ENCODE data around the gene JUP.
"Not testable (repeated sequence)": the region's sequence is repeated elsewhere in the genome, so short reads cannot be mapped to it uniquely, and the experiment has no call there.

JUP gene

DNA sequence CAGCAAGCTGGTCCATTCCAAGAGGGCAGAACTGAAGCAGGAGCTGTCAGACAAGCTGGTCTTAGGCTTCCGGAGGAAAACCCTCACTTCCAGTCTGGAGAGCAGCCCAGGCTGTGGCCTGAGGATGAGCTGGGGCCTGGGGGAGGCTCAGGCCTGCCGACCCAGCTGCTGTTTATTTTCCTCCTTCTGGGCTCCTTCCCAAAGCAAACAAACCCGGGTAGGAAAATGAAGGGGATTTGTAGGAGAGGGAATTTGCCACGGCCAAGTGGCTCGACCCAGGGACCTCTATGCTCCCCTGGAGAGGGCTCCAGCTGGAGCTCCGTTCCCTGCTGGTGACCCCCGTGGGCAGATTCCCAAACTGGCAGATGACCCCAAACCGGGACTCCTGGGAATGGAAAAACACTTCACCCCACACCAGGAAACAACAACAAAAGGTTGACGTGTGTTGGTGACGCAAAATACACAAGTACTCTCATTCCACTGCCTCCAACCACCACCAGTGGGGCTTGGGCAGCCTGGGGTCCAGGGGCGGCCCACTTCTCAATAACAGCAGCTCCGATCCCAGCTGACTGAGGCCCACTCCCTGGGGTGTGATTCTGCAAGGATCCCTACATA is 8.8 kb downstream of the JUP start:
- no peak for DNase-seq

DNA sequence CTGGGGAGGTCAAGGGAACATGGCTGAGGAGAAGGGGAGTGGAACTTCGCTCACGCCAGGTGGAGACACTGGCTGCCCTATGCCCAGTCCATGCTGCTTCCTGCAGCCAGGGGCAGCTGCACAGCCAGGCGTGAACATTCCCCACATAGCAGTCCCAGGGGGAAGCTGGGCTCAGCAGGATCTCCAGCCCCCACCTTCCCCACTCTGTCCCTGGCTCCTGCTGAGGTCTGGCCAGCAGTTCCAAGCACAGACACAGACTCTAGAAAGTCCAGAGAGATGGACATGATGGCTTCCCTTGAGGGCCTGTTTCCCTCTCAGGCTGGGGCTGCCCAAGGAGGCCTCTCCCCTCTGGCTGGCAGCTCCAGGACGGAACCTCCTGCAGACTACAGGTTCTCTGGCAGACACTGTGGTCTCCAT is 9.3 kb downstream of the JUP start:
- DNase-seq = no peak

DNA sequence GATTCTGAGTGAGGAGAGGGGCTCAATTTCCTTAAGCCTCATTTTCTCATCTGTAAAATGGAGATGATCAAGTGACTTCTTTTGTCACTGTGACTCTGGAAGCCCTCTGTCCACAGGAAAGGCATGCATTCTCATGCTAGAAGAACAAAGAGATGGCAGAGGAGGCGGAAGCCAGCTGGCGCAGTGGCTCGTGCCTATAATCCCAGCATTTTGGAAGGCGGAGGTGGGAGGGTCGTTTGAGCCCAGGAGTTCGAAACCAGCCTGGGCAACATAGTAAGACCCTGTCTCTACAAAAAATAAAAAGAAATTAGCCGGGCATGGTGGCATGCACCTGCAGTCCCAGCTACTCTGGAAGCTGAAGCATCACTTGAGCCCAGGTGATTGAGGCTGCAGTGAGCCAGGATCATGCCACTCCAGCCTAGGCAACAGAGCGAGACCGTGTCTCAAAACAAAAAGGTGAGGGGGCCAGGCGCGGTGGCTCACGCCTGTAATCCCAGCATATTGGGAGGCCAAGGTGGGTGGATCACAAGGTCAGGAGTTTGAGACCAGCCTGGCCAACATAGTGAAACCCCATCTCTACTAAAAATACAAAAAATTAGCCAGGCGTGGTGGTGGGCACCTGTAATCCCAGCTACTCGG is 10.1 kb downstream of the JUP start:
- not testable (repeated sequence) for DNase-seq

DNA sequence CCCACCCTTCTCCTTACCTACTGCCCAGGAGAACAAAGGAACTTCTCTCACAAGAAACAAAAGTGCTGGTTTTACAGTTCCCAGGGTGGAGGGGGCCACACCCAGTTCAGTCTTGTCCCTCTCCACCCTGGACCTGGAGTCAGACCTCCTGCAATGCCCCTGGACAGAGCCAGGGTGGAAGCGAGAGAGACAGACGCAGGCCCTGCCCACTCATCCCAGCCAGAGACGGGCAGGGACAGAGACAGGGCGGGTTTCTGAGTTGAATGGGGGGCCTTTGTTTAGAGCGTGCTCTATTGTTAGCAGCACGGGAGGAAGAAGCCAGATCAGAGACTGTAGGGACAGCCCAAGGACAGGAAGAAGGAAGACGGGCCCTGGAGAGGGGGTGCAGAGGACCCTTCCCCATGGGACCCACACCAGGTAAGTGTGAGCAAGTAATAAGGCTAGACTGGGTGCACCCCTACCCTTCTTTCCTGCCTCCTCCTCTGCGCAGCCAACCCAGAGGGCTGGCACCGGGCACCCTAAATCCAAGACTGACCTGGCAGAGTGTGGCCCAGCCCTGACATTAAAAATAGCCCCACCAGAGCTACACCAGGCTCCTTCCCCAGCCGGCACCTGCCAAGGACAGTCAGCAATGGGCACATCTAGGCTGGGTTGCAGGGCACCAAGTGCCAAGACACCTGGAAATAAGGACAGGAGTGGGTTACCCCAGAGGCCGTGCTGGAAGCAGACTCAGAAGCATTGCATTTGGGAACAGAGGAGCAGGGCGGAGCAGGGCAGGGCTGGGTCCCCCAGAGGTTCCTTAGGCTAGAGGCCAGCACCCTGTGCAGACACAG is 10.9 kb downstream of the JUP start:
- no peak for DNase-seq

DNA sequence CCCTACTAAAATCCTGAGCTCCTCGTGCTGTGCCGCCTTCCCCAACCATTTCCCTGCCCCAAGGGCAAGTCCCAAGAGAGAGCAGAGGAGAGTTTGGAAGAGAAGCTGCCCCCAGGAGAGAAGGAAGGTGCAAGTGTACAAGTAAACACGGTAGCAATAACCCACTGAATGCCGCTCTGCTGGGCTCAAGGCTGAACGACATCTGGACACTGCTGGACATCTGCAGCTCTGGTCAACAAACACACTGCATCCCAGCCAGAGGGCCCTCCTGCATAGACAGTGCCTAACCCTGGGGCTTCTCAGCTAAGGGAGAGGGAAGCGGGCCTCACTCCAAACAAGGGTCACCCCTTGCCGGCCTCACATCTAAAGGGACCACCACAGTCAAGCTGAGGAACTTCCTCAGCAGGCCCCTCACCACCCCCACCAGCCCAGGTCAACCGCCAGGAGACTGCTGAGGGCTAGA is 12.7 kb downstream of the JUP start:
- DNase-seq = no peak

DNA sequence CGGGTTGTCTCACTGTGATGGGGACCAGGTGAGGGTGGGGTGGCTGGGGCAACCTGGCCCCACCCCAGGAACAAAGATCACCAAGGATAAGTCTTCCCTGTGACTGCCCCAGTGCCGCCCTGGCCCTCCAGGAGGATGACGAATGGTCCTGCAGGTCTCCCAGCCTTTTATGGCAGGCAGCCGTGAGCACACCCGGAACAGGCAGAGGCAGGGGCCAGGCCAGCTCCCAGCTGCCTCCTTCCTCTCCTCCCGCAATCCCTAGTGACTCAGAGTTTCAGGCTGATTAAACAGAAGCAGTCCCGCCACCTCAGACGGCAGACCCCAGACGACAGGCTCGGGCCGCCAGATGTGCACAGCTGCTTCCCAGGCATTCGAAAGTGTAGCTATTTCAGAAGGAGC is 13.3 kb downstream of the JUP start:
- no peak for DNase-seq

DNA sequence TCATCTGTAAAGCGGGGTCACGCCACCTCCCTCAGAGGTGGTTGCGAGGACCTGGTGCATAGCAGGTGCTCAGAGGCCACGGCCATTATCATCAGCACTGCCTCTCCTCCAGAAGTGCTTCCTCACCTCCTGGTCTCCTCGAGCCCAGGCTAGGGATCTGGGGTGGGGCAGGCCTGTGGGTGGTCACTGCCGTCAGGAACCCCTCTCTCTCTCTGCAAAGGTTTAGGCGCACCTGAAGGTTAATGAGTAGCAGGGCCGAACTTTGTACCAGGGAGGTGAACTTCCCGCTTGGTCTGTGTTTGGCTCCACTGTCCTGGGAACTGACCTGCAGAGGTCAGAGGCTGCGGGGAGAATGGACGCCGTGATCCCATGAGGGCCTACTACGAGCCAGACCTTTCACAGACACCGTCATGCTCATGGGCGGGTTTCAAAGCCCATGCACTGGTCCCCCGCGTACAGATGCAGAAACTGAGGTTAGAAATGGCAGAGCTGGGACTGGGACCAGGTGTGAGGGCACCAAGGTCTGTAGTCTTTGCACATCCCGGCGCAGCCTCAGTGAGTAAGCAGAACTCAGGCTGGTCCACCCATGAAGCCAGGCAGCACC is 13.8 kb downstream of the JUP start:
- no peak for DNase-seq

DNA sequence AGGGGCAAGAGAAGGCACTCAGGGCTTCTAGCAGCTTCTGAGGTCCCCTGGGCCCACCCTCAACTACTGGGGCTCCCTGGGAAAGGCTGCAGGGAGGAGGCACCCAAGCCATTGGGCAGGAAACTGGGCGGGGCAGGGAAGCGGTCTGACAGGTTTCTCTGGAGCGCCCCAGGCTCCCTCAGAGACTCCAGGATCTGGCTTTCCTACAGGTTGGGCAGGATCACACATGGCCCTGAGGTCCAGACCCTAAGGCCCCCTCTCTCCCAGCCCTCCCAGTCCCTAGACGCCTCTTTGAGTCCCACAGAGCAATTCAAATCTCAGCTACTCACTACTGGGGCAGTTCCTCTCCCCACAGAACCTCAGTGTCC is 14.3 kb downstream of the JUP start:
- DNase-seq = no peak

DNA sequence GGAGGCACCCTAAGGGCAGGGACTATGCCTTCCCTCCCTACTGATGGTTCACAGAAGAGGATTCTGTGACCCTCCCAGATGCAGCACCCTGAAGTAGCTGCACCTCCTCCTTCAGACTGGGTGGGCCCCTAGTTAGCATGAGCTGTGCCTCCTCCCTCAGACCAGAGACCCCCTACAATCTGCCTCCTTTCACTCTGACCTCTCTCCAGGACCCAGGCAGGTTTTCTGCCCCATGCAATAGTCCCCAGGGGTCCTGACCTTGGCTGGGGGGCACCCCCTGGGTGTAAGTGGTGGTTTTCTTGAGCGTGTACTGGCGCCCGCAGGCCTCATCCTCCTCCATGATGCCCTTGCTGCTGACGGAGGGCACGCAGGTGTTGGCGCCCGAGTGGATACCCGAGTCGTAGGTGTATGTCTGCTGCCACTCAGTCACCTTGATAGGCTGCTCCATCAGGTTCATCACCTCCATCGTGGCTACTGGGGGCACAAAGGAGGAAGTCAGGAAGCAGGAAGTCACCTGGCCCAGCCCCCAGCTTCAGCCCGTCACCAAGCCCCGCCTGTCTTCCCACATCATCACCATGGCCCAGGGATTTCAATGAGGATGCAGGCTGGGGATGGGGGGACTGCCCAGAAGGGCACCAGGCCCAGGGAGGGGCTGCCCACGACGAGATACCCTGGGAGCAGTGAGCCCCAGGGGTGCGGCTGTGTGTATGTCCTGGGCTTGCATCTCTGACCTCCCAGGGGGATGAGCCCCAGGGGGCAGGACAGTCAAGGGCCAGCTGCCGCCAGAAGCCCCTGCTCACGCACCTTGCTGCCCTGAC is 14.9 kb downstream of the JUP start:
- no peak for DNase-seq

DNA sequence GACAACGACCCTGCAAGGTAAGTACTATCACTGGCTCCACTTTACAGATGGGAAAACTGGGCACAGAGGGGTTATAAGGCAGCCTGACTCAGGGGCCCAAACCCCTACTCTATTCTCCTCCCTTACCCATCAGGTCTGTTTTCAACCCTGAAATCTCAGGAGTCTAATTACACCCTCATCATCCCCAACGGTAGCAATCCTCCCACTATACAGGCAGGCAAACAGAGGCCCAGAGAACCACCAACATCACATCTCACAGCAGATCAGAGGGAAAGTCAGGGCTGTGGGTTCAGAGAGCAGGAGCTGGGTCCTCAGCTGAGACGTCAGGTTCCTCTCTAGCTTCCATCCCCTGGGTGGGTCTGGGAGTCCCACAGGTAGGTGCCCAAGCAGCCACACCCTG is 16.5 kb downstream of the JUP start:
- no peak for DNase-seq

DNA sequence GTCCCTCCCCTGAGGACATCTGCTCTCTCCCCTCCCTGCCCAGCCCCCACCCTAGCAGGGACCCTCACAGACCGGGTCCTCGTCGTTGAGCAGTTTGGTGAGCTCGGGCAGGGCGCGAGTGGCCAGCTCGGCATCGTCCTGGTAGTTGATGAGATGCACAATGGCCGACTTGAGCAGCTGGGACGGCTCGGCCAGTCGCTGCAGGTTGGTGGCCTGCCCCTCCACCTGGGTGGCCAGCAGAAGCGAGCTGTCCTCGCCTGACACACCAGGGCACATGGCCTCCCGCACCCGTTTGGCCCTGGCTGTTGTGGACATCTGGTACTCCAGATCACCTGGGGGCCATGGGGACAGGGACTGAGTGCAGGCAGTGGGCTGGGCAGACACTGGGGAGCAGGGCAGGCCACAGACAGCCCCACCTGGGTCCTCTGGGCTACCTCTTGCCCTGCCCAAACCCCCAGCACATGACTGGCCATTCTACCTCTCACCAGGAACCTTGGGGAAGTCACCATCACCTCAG is 17.1 kb downstream of the JUP start:
- no peak for DNase-seq

DNA sequence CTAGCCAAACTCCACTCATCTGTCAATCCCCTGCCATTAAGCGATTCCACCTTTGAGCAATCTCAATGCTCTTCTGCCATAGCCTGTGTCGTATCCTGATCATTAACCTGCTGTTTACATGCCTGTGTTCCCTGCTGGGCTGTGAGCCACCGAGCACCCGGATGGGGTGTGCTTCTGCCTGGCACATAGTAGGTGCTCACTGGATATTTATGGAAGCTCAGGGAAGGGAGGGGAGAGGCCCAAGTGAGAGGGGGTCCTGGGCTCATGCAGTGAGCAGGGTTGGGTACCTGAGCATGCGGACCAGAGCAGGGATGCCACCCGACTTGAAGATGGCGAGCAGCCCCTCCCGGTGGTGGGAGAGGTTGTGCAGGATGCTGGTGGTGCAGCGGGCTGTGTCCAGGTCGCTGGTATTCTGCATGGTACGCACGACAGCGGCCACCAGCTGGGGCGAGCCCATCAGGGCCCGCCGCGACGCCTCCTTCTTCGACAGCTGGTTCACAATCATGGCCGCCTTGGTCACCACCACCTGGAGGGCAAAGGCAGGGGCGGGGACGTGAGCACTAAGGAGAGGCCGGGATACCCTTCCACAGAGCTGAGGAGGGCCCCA is 17.7 kb downstream of the JUP start:
- no peak for DNase-seq

DNA sequence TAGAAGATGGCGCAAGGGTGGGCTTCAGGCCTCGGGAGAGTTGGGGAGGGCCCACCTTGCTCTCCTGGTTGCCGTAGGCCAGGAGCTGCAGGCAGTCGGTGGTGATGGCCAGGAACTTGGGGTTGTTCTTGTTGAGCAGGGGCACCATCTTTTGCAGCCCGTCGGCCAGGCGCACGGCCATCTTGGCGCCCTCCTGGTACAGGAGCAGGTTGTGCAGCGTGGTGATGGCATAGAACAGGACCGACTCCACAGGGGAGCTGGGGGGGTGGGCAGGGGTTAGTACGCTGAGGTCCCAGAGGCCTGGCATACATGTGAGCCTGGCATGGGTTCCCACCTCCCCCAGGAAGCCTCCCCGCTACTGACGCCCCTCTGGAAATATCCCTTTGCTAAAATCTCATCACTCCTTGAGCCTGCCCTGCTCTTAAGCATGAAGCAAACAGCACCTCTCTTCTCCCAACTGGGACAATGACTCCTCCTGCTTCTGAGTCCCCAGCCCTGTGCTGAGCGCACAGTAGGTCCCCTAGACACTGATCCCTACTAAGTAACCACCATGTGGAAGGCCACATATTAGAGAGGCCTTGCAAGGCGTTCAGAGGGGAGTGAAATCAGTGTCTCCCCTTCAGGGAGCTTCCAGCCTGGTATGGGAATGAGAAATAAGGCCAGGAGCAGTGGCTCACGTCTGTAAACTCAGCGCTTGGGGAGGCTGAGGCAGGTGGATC is 19.0 kb downstream of the JUP start:
- DNase-seq = no peak

DNA sequence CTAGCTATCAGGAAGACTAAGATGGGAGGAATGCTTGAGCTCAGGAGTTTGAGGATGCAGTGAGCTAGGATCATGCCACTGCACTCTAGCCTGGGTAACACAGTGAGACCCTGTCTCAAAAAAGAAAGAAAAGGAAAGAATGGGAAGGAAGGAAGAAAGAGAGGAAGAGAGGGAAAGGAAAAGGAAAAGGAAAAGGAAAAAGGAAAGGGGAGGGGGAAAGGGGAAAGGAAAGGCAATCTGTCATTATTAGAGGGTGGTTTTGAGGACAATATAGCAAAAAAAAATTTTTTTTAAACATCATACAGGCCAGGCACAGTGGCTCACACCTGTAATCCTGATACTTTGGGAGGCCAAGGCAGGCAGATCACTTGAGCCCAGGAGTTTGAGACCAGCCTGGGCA is 20.4 kb downstream of the JUP start:
- DNase-seq = no peak

DNA sequence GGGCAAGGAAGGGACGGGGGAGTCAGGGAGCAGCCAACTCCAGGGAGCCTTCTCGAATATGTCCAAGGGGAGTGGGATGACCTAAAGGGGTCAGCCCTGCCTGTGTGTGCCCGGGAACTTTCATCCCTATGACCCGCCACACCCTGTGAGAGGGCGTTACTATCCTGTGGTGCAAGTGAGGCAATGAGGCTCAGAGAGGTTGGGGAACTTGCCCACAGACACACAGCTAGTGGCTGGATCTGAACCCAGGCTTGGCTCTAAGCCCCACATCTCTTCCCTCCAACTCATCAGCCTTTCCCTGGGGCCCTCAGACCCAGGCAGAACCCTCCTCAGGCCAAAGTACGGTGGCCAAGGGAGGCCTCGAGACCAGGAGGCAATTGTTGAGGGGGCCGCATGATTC is 23.2 kb downstream of the JUP start:
- DNase-seq = no peak

DNA sequence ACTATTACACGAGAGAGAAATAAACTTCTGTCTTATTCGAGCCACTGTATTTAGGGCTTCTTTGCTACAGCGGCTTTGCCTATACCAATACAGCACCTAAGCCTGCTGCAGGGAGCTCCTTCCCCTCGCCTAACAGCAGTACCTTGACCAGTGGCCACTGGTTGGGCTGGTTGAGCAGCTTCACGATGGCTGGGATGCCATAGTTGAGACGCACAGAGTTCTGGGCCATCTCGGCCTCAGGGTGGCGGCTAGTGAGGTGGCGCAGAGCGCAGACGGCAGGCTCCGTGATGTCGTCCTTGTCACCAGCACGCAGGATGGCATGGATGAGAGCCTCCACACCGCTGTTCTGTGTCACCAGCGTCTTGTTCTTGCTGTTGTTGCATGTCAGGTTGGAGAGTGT is 23.7 kb downstream of the JUP start:
- DNase-seq = no peak

DNA sequence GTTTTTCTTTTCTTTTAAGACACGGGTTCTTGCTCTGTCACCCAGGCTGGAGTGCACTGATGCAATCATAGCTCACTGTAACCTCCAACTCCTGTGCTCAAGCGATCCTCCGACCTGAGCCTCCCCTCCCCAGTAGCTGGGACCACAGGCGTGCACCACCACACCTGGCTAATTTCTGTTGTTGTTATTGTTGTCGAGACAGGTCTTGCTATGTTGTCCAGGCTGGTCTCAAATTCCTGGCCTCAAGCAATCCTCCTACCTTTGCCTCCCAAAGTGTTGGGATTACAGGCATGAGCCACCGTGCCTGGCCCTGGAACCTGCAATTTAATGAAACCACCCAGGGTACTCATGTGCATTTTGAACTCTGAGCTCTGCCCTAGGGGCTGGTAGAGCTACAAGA is 24.1 kb downstream of the JUP start:
- no peak for DNase-seq

DNA sequence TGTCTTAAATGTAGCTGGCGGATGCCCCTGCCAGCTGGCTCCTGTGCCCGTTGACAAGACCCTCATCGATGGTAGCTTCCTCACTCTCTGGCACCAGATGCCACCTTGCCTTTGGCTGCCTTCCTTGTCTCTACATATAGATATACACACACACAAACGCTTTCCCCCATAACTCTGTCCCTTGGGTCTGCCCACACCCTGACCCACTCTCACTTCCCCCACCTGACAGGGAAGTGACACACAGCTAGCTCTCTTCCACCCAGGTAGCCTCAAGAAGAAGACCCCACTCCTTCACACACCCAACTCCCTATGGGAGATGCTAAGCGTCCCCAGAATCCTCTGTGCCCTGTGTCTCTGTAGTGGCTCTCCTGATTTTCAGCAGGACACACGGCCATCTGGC is 25.6 kb downstream of the JUP start:
- DNase-seq = no peak

DNA sequence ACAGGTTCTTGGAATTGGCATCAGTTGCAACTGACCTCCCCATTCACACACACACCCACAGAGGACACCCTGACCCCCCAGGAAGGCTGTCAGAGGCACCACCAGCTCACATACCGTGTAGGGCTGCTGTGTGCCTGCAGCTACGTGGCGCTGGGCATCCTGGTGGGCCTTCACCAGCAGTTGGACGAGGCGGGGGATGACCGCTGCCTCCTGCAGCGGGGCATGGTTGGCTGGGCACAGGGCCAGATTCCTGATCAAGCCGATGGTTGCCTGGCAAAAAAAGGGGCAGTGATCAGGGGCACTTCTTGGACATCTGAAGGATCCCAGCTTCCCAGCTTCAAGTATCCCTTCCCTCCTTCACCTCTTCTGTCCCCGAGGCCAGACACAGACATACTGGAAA is 27.9 kb downstream of the JUP start:
- no peak for DNase-seq

DNA sequence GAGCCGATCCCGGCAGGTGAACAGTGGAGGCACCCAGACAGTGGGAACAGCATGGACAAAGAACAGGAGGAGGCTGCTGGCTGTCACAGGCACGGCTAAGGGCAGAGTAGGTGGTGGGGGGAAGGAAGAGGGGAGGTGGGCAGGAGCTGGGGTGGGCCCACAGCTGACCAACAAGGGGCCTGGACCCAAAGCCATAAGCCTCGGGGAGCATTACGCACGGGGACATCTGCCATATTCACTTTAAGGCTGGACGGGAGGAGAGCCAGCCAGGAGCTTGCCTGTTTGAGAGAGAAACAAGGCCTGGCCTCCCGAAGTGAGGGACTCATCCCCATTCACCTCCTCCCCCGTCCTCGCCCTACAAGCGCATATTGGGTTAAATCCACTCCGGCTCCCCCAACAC is 32.4 kb downstream of the JUP start:
- no peak for DNase-seq

DNA sequence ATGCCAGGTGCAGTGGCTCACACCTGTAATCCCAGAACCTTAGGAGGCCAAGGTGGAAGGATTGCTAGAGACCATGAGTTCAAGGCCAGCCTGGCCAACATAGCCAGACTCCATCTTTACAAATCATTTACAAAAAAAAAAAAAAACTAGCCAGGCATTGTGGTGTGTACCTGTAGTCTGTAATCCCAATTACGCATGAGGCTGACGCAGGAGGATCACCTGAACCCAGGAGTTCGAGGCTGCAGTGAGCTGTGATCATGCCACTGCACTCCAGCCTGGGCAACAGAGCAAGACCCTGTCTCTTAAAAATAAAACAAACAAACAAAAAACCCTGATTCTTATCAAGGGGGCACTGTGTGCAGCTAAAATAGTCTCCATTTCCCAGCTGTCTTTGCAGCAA is 35.2 kb downstream of the JUP start:
- DNase-seq = no peak

DNA sequence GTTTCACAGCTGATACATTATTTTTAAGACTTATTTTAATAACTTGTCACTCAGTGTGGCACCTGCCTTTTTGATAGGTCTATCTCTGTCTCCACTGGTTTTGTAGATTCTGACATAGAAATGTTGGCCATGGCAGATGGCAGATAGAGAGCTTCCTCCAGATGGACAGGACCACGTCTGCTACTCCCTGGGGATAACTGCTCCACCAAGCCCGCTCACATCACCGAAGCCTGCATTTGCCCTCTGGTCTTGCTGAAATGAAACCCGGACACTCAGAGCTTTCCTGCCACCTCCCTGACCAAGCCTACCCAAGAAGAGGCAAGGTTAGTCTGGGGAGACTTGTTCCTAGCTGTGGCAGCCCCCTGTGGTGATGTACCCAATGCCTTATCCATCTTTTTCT is 35.6 kb downstream of the JUP start:
- no peak for DNase-seq

Data from activated naive CD4-positive, alpha-beta T cell (primary cell).